ENCODE measurements around the gene PTGR3. TPM values are rescaled to one million over a fixed set of nuclear protein-coding genes. Genes with fewer than 3 reads are reported as not detected.

Gene PTGR3
- total RNA-seq, 1 donor = 10.8 TPM

DNA sequence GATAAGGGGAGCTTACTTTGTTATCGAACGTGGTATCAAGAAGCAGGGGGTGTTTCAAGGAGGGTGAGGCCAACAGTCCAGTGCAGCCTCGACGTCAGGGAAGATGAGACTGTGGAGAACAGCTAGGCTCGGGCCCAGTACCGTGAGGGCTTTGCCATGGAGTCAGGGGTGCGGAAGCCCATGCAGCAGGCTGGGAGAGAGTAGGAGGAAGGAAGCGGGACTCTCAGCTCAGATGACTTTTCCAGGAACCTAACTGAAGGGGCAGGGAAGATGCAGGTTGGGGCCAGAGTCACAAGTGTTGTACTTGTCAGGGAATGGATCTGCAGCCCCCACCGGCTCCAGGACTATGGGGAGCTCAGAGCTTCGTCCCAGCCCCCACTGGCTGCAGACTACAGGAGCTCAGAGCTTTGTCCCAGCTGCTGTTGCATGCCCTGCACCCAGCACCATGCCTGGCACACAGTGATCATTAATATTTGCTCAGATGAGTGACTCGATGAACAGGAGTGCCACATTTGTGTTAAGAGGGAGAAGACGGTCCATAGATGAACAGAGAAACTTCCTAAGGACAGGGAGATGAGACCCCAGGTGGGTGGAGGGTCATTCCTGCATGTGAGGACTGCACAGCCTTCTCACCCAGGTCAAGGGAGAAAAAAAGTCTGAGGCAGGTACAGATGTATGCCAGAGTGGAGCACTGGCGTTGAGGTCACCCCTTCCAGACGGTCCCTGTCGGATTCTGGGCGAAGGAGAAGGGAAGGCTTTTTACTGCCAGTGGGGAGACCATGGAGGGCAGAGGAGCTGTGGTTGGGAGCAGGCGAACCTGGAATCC lies 36.4 kb downstream of the PTGR3 start:
- DNase-seq (ENCODE audit: low read depth in 2 of 3, low spot score in 2 of 3) = no peak

DNA sequence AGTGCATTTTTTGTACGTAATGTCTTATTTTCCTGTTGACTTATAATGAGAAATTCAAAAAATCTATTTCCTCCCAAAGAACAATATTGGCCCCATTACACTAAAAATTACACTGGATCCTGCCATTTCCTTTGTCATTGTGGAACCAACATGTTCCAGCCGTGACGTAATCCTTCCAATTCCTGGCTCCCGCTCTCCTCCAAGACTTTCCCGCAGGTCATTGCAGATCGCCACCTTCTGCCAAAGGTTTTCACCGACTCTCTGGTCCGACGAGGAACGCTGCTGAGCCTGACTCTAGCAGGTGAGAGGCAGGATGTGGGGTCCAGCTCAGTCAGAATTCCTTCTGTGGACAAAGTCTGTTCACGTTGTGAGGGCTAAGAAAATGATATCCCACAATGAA lies 38.0 kb downstream of the PTGR3 start:
- DNase-seq (ENCODE audit: low read depth in 2 of 3, low spot score in 2 of 3) = no peak

DNA sequence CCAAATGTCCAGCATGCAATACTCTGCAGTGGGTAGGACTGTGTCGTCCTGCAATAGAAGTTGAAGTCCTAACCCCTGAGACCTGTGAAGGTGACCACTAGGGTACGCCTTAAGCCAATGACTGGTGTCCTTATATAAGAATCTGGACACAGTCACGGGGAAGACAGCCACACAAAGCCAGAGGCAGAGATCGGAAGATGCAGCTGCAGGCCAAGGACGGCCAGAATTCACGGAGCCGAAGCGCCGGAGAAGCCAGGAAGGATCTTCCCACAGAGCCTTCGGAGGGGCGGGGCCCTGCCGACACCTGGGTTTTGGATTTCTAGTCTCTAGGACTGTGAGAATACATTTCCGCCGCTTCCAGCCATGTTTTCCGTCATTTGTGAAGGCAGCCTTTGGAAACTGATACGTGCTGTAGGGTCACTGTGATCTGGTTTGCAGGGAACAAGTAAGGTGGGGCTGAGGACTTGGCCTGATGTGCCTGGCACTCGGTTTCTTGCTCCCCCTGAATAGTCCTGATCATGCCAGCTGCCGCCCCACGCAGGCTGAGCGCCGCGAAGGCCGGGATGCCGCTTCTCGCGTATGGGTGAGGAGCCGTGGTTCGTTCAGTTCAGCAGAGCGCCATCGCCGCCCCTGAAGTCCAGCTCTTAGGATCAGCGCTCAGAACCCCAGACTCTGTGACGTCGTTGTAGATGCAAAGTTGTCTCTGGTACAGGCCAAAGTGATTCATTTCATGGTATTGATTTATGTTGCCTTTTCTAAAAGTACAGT lies 38.7 kb downstream of the PTGR3 start:
- DNase-seq (ENCODE audit: low read depth in 2 of 3, low spot score in 2 of 3) = no peak

DNA sequence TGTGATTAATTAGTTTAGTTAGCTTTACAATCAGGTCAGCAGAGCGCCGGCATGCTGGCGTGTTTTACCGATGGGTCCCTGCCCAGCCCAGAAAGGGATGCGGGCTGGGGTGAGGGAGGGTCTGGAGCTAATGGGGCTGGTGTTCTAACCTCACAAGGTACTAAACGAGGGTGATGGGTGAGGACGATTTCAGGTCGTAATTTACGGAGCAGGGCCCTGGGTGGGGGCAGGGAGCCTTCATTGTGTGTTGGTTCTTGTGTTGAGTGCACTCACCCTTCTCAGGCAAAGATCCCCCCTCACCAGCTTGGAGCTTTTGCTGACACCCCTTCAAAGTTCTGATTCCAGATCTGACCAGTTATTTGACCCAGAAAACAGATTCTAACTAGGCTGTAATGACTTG lies 39.5 kb downstream of the PTGR3 start:
- DNase-seq (ENCODE audit: low read depth in 2 of 3, low spot score in 2 of 3) = no peak

DNA sequence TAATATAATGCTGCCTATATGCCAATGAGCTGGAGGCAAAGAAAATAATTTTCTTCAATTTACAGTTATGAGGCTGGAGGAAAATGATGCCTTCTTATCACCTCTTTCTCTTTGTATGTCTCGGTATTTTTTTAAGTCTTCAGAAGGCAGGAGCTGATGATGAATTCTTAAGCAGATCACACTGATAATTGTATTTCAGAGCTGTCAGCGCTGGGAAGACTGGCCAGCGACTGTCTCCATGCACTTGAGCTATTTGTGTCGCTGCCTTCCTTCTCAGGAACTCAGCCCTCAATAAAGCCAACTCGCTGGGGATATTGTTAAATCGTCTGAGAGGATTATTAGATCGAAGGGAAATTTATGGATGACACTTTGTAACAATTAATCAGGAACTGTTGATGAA lies 40.3 kb downstream of the PTGR3 start:
- DNase-seq (ENCODE audit: low read depth in 2 of 3, low spot score in 2 of 3) = no peak

DNA sequence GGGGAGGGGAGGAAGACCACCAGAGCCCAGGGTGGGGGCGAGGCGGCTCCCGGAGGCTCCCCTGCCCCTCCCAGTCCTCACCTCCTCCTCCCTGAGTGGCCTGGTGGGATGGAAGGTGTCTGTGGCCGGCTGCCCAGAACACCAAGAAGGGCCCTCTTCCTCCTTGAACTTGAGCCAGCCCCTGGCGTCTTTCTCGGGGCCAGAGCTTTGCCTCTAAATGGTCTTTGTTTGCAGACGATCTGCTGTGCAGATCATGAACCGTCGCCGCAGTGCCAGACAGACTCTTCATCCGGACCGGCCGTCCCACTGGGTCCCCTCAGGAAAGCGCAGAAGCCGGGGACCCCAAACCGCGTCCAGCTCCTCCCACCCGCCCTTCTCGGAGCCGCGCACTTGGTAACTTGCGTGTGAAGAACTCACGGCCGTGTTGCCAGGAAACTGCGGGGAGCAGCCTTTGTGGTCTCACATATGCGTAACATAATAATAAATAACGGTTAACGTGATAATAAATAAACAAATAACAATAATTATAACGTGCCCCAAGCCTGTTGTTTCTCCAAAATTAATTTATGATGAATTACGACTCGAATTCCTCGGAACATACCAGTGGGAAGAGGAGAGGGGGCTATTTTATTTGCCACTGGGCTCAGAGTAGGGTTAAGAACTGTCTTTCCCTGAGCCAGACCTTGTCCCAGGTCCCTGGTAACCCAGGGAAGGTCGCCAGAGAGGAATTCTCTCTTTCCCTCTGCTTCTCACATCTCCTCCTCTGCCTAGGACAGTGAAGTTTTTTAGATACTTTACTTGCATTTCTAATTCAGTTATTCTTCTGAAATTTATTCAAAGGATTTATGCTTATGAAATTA lies 41.0 kb downstream of the PTGR3 start:
- DNase-seq (ENCODE audit: low read depth in 2 of 3, low spot score in 2 of 3) = no peak

DNA sequence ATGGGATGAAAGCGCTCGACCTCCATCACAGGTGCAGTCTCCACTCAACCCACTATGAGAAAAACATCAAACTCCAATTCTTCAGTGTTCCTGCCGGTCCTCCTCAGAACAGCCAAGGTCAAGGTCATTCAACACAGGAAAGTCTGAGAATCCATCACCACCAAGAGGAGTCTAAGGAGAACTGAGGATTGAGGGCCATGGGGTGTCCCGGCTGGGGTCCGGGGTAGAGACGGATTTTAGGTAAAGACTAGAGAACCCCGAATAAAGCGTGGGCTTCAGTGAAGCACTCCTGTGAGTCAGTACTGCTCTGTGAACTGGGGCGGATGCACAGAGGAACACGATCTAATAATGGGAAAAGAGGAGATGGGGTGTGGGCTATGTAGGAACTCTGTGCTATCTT lies 41.8 kb downstream of the PTGR3 start:
- no peak for DNase-seq (ENCODE audit: low read depth in 2 of 3, low spot score in 2 of 3)

DNA sequence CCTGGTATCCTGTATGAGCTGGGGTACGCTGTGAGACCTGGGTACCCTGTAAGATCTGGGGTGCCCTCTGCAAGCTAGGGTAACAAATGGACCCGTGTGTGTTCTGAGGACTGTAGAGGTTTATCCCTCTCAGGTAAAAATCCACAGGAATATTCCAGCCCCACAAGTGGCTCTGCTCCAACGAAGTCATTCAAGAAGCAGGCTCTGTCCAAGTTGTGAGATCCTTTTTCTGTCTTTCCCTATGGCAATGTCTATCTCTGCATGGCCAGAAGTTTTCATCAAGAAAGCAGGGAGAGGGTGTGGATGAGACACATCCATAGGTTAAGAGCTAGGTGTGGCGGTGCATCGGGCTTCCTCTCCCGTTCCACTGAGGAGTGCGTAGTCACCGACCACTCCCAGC lies 43.0 kb downstream of the PTGR3 start:
- DNase-seq (ENCODE audit: low read depth in 2 of 3, low spot score in 2 of 3) = no peak

DNA sequence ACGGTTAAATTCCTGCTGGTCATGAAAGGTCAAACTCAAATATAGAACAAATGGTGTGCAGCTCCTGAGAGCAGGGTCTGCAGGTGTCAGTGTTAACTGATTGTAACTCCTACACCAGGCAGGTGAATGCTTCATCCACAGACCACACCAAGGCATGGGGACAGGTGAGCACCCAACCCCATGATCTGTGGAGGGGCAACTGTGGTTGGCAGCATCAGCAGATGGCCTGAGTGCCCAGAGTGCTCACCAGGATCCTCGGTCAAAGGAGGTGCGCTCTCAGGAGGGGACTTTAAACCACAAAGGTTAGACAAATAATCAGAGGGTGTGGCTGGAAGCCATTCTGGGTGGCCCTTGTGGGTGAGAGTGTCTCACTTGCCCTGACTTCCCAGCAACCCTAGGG lies 44.5 kb downstream of the PTGR3 start:
- DNase-seq (ENCODE audit: low read depth in 2 of 3, low spot score in 2 of 3) = no peak

DNA sequence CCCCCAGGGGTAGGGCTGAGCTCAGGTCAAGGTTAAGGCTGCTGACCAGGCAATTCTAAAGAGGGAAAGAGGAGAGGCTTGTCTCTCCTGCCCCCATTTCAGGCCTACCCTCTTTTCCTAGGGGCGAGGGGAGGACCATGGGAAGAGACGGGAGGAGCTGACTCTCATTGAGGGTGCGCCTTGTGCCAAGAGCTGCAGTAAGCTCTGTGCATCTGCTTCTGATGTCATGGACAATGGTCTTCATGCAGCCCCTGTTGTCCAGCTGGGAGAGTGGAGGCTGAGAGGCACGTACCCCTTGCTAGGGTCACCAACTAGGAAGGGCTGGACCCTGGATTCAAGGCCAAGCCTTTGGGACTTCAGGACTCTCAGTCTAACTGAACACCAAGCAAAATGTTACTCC lies 45.2 kb downstream of the PTGR3 start:
- DNase-seq (ENCODE audit: low read depth in 2 of 3, low spot score in 2 of 3) = no peak

DNA sequence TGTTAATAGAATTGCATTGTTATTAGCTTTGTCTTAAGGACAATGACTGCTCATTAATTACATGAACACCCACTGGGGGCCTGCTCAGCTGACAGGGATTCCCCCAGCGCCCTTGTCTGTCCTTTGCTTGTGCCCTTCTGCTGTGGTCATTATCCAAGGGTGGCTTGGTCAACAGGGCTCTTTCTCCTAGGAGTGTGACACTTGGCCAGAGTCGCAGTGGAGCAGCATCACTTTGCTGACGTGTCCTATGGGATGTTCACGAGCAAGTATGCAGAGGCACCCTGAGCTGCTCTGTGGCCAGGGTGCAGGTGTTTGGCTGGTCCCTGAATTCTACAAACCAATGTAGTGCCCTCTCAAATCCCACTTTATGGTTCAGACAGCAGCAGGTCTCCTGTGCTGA lies 46.0 kb downstream of the PTGR3 start:
- no peak for DNase-seq (ENCODE audit: low read depth in 2 of 3, low spot score in 2 of 3)

DNA sequence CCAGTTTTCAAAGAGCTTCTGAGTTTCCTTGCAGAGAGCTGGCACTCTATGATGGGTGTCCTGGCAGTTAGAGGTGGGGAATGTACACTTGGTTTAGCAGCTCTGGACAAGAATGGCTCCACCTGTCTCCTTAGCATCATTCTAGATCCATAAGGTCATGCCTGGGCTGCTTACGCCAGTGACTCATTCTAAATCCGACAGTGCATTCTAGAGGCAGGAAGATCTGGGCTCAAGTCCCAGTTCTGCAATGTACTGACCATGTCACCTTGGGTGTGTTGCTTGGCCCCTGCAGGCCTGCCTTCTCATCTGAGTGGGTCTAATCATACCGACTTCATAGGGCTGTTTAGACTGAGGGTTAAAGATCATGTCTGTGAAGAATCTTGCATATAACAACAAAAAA lies 46.5 kb downstream of the PTGR3 start:
- DNase-seq (ENCODE audit: low read depth in 2 of 3, low spot score in 2 of 3) = no peak

DNA sequence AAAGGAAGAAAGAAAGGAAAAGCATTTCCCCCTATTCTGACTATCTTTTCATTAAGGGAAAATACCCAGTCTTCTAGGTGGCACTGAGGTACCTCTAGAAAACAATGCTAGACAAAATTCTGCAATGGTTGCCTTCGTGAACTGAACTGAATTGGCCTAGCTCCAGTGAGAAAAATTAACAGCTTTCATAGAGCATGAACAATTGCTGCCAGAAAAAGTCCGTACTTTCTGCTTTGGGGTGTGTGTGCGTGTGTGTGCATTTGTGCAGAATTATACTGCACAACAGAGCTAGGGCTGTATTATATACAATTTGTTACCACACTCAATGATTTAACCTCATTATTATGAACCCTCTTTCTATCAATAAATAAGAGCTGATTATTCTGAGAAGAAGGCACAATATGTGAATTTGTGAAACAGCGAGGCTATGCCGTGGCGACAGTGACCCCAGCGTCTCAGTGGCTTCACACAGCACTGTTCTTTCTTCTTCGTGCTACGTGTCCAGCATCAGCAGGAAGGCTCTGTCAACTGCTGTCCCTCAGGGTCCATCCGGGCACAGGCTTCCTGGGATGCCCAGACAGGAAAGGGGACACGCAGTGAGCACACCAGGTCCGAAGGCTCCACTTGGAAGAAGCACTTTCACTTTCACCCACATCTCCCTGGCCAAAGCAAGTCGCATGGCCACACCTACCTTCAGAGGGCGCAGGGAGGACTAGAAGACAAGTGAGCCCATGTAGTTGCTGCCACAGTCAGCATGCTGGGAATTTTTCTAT lies 47.5 kb downstream of the PTGR3 start:
- DNase-seq (ENCODE audit: low read depth in 2 of 3, low spot score in 2 of 3) = peak; percentile 5 to 79 (median 58)

DNA sequence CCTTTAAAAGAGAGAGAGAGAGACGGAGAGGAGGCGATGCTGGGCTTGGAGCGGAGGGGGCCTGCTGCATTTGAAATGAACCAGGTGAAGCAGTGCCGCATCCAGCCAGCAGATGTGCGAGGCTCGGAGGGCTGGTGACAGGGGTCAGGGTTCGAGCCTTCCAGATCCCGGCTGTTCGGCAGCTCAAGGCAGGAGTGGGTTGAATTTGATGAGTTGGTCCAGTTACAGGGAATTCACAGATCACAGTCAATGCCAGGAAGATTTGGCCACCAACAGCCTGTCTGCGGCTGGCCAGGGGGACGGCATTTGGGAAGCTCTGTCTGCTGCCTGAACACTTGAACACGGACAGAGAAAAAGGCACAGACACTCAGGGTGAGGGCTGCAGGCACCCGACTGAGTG lies 48.6 kb downstream of the PTGR3 start:
- no peak for DNase-seq (ENCODE audit: low read depth in 2 of 3, low spot score in 2 of 3)

DNA sequence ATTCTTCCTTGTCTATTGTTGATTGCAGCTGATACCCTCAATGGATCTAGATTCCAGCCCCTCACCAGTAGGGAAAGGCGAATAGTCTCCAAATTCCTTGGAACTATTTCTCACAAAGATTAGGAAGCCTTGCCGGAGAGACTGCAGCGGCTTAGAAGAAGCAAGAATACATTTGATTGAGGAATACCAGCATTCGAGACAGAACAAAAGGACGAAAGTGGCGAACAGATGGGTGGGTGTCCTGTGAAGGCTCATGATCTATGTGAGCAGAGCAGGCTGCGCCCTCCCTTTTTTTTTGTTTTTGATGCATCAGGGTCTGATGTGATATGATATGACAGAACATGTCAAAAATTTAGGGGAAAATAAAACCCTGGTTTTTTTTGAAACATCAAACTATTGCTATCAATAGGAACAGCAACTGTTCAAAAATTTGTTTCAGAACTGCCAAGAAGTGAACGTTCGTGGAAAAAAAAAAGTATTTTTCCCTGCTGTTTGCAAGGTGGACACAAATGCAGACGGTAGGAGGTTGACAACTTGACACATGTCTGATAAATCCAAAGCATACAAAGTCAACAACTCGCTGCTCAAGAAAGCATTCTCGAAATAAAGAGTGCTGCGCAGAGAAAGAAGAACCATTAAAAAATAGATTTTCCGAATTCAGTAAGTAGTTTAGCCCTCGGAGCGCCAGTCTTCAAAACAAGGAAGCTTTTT lies 49.1 kb downstream of the PTGR3 start:
- no peak for DNase-seq (ENCODE audit: low read depth in 2 of 3, low spot score in 2 of 3)

DNA sequence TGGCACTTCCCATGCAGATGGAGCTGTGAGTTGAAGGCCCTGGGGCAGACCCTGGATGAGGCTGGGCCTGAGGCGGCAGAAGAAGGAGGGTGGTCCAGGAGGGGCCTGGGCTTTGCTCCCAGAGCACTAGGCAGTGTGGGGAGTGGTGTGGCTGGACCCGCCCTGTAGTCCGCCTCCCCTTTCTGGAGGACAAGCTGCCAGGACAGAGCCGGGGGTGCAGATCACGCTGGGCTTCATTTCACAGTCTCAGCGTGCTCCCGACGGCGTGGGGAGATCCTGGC lies 49.8 kb downstream of the PTGR3 start:
- no peak for DNase-seq (ENCODE audit: low read depth in 2 of 3, low spot score in 2 of 3)
